GM18870 (cell line): Measurements from ENCODE around the gene IL17RD.

Source experiments
- ATAC-seq: cut with Tn5 transposase; IDR thresholded peaks from one replicate; pipeline ENCODE4 v1.9.1; 2021; ENCODE audit warnings: moderate library complexity; ENCODE audit not compliant: unreplicated experiment

The IL17RD gene

GRCh38 chr3:57158813-57159738, 6.1 kb downstream of the IL17RD start:
- ATAC-seq, result no peak

- no peak for ATAC-seq
Observed at GRCh38 chr3:57158325-57158724, 6.8 kb downstream of the IL17RD start.

GRCh38 chr3:57157545-57157944, 7.6 kb downstream of the IL17RD start:
- no peak for ATAC-seq

- ATAC-seq, result no peak
Observed at GRCh38 chr3:57155310-57155643, 9.9 kb downstream of the IL17RD start.

GRCh38 chr3:57154470-57155309, 10.5 kb downstream of the IL17RD start:
- no peak for ATAC-seq

GRCh38 chr3:57152151-57153143, 12.7 kb downstream of the IL17RD start:
- no peak for ATAC-seq

- ATAC-seq, result no peak
Observed at GRCh38 chr3:57151749-57152148, 13.4 kb downstream of the IL17RD start.

GRCh38 chr3:57151021-57151449, 14.1 kb downstream of the IL17RD start:
- no peak for ATAC-seq

- no peak for ATAC-seq
Observed at GRCh38 chr3:57150113-57150581, 15.0 kb downstream of the IL17RD start.

GRCh38 chr3:57147071-57147470, 18.1 kb downstream of the IL17RD start:
- no peak for ATAC-seq

- ATAC-seq, result no peak
Observed at GRCh38 chr3:57145852-57146251, 19.3 kb downstream of the IL17RD start.

GRCh38 chr3:57144952-57145351, 20.2 kb downstream of the IL17RD start:
- ATAC-seq, result no peak

GRCh38 chr3:57143886-57144459, 21.2 kb downstream of the IL17RD start:
- ATAC-seq, result no peak

- no peak for ATAC-seq
Observed at GRCh38 chr3:57142411-57142723, 22.8 kb downstream of the IL17RD start.

GRCh38 chr3:57141719-57142410, 23.3 kb downstream of the IL17RD start:
- no peak for ATAC-seq

GRCh38 chr3:57140894-57141293, 24.3 kb downstream of the IL17RD start:
- ATAC-seq, result no peak

- ATAC-seq, result no peak
Observed at GRCh38 chr3:57135964-57136719, 29.0 kb downstream of the IL17RD start.

GRCh38 chr3:57133157-57133556, 32.0 kb downstream of the IL17RD start:
- no peak for ATAC-seq

- no peak for ATAC-seq
Observed at GRCh38 chr3:57132674-57133073, 32.5 kb downstream of the IL17RD start.
